HepG2 (cell line): ENCODE results near the gene LSMEM2. TPM values are rescaled to one million over a fixed set of nuclear protein-coding genes. Genes with fewer than 3 reads are reported as not detected.
A peak's percentile ranks its signal among the peaks of the same experiment; 100 is the strongest.

ENCODE experiments used
- BATF2 ChIP-seq: sonication (generic); formaldehyde crosslinking; IDR thresholded peaks from 2 replicates; pipeline ENCODE4 v1.8.0; 2022; ENCODE audit warnings: mild to moderate bottlenecking, missing genetic modification reagents, moderate library complexity
- CC2D1A ChIP-seq: sonication (generic); formaldehyde crosslinking; IDR thresholded peaks from 2 replicates; pipeline ENCODE4 v1.8.1; 2023; ENCODE audit warnings: mild to moderate bottlenecking, missing genetic modification reagents
- CSRNP2 ChIP-seq: sonication (generic); formaldehyde crosslinking; conservative IDR thresholded peaks from 2 replicates; pipeline ENCODE4 v1.8.0; 2022; ENCODE audit warnings: low read depth, missing genetic modification reagents
- DNMT1 ChIP-seq: sonication (generic); formaldehyde crosslinking; IDR thresholded peaks from 2 replicates; pipeline ENCODE4 v1.5.1; 2020; ENCODE audit warnings: mild to moderate bottlenecking, missing genetic modification reagents
- KAT2B ChIP-seq: fragments of 150-350 bp; IDR thresholded peaks from 2 replicates; pipeline ENCODE4 v1.6.1; 2014; ENCODE audit warnings: low read depth, low read length, borderline replicate concordance
- MAZ ChIP-seq, 2 experiments: sonication (generic) in 1 of 2; formaldehyde crosslinking in 1 of 2; IDR thresholded peaks; 2 replicates each; pipeline versions ENCODE4 v1.5.0 to v1.6.1; 2012 to 2020; ENCODE audit warnings: low read depth in 2 of 2, mild to moderate bottlenecking in 2 of 2, borderline replicate concordance in 1 of 2, improper control_type of control experiment in 1 of 2, low read length in 1 of 2, missing genetic modification reagents in 1 of 2, moderate library complexity in 1 of 2
- NFE2L1 ChIP-seq: sonication (generic); formaldehyde crosslinking; IDR thresholded peaks from 2 replicates; pipeline ENCODE4 v1.4.0; 2020; ENCODE audit warnings: missing genetic modification reagents, mild to moderate bottlenecking, borderline replicate concordance
- NR2F2 ChIP-seq: IDR thresholded peaks from 2 replicates; pipeline ENCODE4 v1.6.1; 2012; ENCODE audit warnings: low read depth, inconsistent platforms, borderline replicate concordance
- RNF219 ChIP-seq: sonication (generic); formaldehyde crosslinking; IDR thresholded peaks from 2 replicates; pipeline ENCODE4 v1.5.0; 2020; ENCODE audit warnings: mild to moderate bottlenecking, missing genetic modification reagents
- TARDBP ChIP-seq: sonication (generic); formaldehyde crosslinking; IDR thresholded peaks from 2 replicates; pipeline ENCODE4 v1.8.0; 2022; ENCODE audit warnings: mild to moderate bottlenecking, missing genetic modification reagents
- TSC22D2 ChIP-seq: sonication (generic); formaldehyde crosslinking; IDR thresholded peaks from 2 replicates; pipeline ENCODE4 v1.5.1; 2020; ENCODE audit warnings: missing genetic modification reagents, mild to moderate bottlenecking, borderline replicate concordance
- ZBTB4 ChIP-seq: sonication (generic); formaldehyde crosslinking; IDR thresholded peaks from 2 replicates; pipeline ENCODE4 v1.4.0; 2020; ENCODE audit warnings: missing genetic modification reagents, mild to moderate bottlenecking, borderline replicate concordance
- ZNF33A ChIP-seq: sonication (generic); formaldehyde crosslinking; IDR thresholded peaks from 2 replicates; pipeline ENCODE4 v1.5.1; 2020; ENCODE audit warnings: missing genetic modification reagents, mild to moderate bottlenecking, moderate library complexity, borderline replicate concordance
- ZNF576 ChIP-seq: sonication (generic); formaldehyde crosslinking; IDR thresholded peaks from 2 replicates; pipeline ENCODE4 v1.4.0; 2020; ENCODE audit warnings: mild to moderate bottlenecking, missing genetic modification reagents
- ZNF713 ChIP-seq: sonication (generic); formaldehyde crosslinking; IDR thresholded peaks from 2 replicates; pipeline ENCODE4 v1.4.0; 2020; ENCODE audit warnings: mild to moderate bottlenecking, missing genetic modification reagents
- ZNF790 ChIP-seq: sonication (generic); formaldehyde crosslinking; IDR thresholded peaks from 2 replicates; pipeline ENCODE4 v1.8.0; 2022; ENCODE audit warnings: missing genetic modification reagents, mild to moderate bottlenecking, borderline replicate concordance
- polyA plus RNA-seq, 8 experiments: library from polyadenylated mRNA; depleted of rRNA in 3 of 8; stranded (reverse) in 7 of 8; unstranded in 1 of 8; fragments of >200 nt; fragmentation: Illumina TruSeq in 4 of 8; extraction: Trizol in 4 of 8; gene quantifications; 2 replicates each; pipeline versions ENCODE4 v1.2.1 to v1.2.3, GENCODE V29; 2011 to 2016; ENCODE audit warnings: low read depth in 4 of 8, missing spikeins in 1 of 8, mixed read lengths in 1 of 8; ENCODE audit not compliant: insufficient read depth in 1 of 8
- total RNA-seq, 5 experiments: library from RNA; depleted of rRNA; stranded (reverse); fragments of >200 nt; fragmentation: Illumina TruSeq; extraction: Trizol; gene quantifications; 2 replicates each; pipeline ENCODE4 v1.2.3, GENCODE V29; 2016; ENCODE audit warnings: low read depth in 1 of 5

Gene LSMEM2
- total and polyA plus RNA-seq, 2 of the 13 experiments (the other 11 are each of a cell fraction or from before 2014, with no cell fraction given) = 0.07 to 0.41 TPM

GRCh38 chr3:50292159-50293078, 13.5 kb downstream of the LSMEM2 start, which contains the start of gene IFRD2 (continued):
- TF ChIP-seq TSC22D2 (CRISPR knock-in tag) (0 out of 2 replicates have a peak, but pooled peaks have one; percentile 19), ZNF33A (no peak), DNMT1 (0 out of 2 replicates have a peak, but pooled peaks have one; percentile 62), ZNF713 (0 out of 2 replicates have a peak, but pooled peaks have one; percentile 52), MAZ (IDR thresholded peaks at IDR 0.05; ENCODE audit: borderline replicate concordance, low read depth, low read length) (peak; percentile 90), MAZ (CRISPR knock-in tag; IDR thresholded peaks at IDR 0.05; ENCODE audit: low read depth) (peak; percentile 97), NFE2L1 (CRISPR knock-in tag) (no peak), CSRNP2 (CRISPR knock-in tag) (no peak), CC2D1A (CRISPR knock-in tag) (no peak), ZBTB4 (CRISPR knock-in tag) (no peak), RNF219 (CRISPR knock-in tag) (no peak), NR2F2 (no peak; the same call in 1 of the 2 replicates), TARDBP (CRISPR knock-in tag) (peak; percentile 83), KAT2B (no peak), ZNF576 (CRISPR knock-in tag) (0 out of 2 replicates have a peak, but pooled peaks have one; percentile 77), BATF2 (CRISPR knock-in tag) (no peak; the same call in 1 of the 2 replicates), ZNF790 (CRISPR knock-in tag) (peak; percentile 87; the same call in 1 of the 2 replicates)
